HL-60 (cell line): ENCODE measurements around the gene STEAP1B.

Source experiments
- DNase-seq, 2 experiments: peaks; one replicate each; pipeline ENCODE4 v3.0.0-alpha.2; 2010 to 2020; ENCODE audit warnings: low read depth in 1 of 2, low spot score in 1 of 2
- H3K27ac ChIP-seq: fragments of 250-450 bp; sonication (Bioruptor Pico); replicated peaks from 2 replicates; pipeline ENCODE4 v1.5.1; 2020; ENCODE audit warnings: mild to moderate bottlenecking, moderate library complexity
- H3K27me3 ChIP-seq: fragments of 250-450 bp; sonication (Bioruptor Pico); 2 replicates; pipeline ENCODE4 v1.5.1; 2021; ENCODE audit warnings: mild to moderate bottlenecking, moderate library complexity; ENCODE audit not compliant: insufficient read depth, poor library complexity, severe bottlenecking
- H3K4me3 ChIP-seq: replicated peaks from 2 replicates; pipeline ENCODE4 v1.5.1; 2011; ENCODE audit warnings: mild to moderate bottlenecking, control low read depth, low read length; ENCODE audit not compliant: insufficient read depth
- CTCF ChIP-seq: IDR thresholded peaks from one replicate; pipeline ENCODE4 v1.5.1; 2011; ENCODE audit warnings: low read length, control low read depth, inconsistent platforms; ENCODE audit not compliant: insufficient read depth
- GABPA ChIP-seq: IDR thresholded peaks from 2 replicates; pipeline ENCODE4 v1.6.1; 2012; ENCODE audit warnings: low read depth
- POLR2AphosphoS5 ChIP-seq: IDR thresholded peaks from 2 replicates; pipeline ENCODE4 v1.6.1; 2012; ENCODE audit warnings: low read depth
- SPI1 ChIP-seq: IDR thresholded peaks from 2 replicates; pipeline ENCODE4 v1.6.1; 2012; ENCODE audit warnings: low read depth, mild to moderate bottlenecking, borderline replicate concordance
- TF ChIP-seq, protein P1 (sequence below): IDR thresholded peaks from 2 replicates; pipeline ENCODE4 v1.6.1; 2012; ENCODE audit warnings: low read depth; ENCODE audit not compliant: insufficient replicate concordance

STEAP1B gene

DNA sequence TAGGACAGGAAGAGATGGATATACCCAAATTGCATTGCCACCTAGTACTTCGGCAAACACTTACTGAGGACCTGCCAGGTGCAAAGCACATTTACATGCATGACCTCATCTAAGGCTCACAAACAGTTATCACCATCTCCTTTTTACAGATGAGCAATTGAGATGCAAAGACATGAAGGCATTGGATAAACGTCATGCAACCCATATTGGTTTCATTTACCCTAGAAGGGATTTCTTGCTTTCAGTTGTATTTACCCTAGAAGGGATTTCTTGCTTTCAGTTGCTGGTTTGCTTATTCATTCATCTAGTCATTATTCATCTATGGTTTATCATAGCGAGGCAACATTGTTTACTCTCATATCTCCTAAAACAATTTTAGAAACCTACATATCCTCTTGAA is 52.2 kb downstream of the STEAP1B start:
- Histone ChIP-seq H3K27me3 (peaks cover 20% of the 10 kb centered on the region), H3K27ac (no peak overlapping the region), H3K4me3 (no peak overlapping the region)
- TF ChIP-seq POLR2AphosphoS5 (no peak), SPI1 (no peak), CTCF (no peak), GABPA (no peak)
- TF ChIP-seq, protein P1, sequence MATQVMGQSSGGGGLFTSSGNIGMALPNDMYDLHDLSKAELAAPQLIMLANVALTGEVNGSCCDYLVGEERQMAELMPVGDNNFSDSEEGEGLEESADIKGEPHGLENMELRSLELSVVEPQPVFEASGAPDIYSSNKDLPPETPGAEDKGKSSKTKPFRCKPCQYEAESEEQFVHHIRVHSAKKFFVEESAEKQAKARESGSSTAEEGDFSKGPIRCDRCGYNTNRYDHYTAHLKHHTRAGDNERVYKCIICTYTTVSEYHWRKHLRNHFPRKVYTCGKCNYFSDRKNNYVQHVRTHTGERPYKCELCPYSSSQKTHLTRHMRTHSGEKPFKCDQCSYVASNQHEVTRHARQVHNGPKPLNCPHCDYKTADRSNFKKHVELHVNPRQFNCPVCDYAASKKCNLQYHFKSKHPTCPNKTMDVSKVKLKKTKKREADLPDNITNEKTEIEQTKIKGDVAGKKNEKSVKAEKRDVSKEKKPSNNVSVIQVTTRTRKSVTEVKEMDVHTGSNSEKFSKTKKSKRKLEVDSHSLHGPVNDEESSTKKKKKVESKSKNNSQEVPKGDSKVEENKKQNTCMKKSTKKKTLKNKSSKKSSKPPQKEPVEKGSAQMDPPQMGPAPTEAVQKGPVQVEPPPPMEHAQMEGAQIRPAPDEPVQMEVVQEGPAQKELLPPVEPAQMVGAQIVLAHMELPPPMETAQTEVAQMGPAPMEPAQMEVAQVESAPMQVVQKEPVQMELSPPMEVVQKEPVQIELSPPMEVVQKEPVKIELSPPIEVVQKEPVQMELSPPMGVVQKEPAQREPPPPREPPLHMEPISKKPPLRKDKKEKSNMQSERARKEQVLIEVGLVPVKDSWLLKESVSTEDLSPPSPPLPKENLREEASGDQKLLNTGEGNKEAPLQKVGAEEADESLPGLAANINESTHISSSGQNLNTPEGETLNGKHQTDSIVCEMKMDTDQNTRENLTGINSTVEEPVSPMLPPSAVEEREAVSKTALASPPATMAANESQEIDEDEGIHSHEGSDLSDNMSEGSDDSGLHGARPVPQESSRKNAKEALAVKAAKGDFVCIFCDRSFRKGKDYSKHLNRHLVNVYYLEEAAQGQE: no peak
- DNase-seq: no peak

GRCh38 chr7:22447008-22447407 is 53.0 kb downstream of the STEAP1B start:
- TF ChIP-seq POLR2AphosphoS5: no peak
- no peak for TF ChIP-seq SPI1
- TF ChIP-seq, protein P1: no peak
- no peak for TF ChIP-seq CTCF
- no peak for TF ChIP-seq GABPA
- H3K27ac ChIP-seq: no peak overlapping the region

GRCh38 chr7:22445853-22446252 is 54.1 kb downstream of the STEAP1B start:
- TF ChIP-seq SPI1: no peak
- no peak for DNase-seq
- H3K27me3 ChIP-seq: peaks cover 5% of the 10 kb centered on the region
- H3K27ac ChIP-seq: no peak overlapping the region
- no peak overlapping the region for H3K4me3 ChIP-seq

More at GRCh38 chr7:22447008-22447407, 53.0 kb downstream of the STEAP1B start:
- DNase-seq: no peak
- no peak overlapping the region for H3K4me3 ChIP-seq
- peaks cover 13% of the 10 kb centered on the region for H3K27me3 ChIP-seq

DNA sequence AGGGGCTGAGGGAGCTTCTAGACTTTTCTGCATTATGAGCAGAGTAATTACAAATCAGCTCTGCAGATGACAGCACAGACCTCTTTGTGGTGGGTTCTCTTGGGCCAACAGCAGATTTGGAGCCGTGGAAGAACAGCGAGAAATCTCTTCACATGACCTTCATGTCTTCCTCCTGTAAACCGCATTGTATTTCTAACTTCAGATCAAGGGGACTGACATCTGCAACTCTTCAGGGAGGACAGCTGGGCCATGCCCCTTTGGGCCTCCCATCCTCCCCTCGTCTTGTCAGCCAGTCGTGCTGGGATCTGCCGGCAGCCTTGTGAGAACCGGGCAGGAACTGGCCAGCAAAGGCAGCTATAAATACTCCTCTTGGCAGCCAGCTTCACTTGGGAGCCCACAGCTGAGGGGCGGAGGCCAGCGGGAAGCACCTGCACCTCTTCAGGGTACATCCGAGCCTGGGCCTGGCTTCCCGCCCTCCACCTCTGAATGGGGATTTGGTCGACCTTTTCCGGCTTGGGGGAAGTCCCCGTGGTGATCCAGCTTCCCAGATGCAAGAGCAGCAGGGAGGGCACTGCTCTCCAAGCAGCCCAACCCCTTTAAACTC is 54.7 kb downstream of the STEAP1B start:
- H3K4me3 ChIP-seq: no peak overlapping the region
- DNase-seq: no peak
- no peak overlapping the region for H3K27ac ChIP-seq

More for the DNA sequence above, 54.7 kb downstream of the STEAP1B start:
- peaks cover 5% of the 10 kb centered on the region for H3K27me3 ChIP-seq
- TF ChIP-seq GABPA: no peak
- TF ChIP-seq, protein P1: no peak
- no peak for TF ChIP-seq POLR2AphosphoS5
- no peak for TF ChIP-seq SPI1
- no peak for TF ChIP-seq CTCF
